NCI-H1436 (cell line): ENCODE measurements around the gene TM7SF3.
"Not testable (repeated sequence)": the region's sequence is repeated elsewhere in the genome, so short reads cannot be mapped to it uniquely, and the experiment has no call there.

ENCODE experiments used
- DNase-seq: peaks from one replicate; lab custom pipeline; 2025; lab: John Stamatoyannopoulos, UW

TM7SF3 gene, protein sequence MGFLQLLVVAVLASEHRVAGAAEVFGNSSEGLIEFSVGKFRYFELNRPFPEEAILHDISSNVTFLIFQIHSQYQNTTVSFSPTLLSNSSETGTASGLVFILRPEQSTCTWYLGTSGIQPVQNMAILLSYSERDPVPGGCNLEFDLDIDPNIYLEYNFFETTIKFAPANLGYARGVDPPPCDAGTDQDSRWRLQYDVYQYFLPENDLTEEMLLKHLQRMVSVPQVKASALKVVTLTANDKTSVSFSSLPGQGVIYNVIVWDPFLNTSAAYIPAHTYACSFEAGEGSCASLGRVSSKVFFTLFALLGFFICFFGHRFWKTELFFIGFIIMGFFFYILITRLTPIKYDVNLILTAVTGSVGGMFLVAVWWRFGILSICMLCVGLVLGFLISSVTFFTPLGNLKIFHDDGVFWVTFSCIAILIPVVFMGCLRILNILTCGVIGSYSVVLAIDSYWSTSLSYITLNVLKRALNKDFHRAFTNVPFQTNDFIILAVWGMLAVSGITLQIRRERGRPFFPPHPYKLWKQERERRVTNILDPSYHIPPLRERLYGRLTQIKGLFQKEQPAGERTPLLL

DNA sequence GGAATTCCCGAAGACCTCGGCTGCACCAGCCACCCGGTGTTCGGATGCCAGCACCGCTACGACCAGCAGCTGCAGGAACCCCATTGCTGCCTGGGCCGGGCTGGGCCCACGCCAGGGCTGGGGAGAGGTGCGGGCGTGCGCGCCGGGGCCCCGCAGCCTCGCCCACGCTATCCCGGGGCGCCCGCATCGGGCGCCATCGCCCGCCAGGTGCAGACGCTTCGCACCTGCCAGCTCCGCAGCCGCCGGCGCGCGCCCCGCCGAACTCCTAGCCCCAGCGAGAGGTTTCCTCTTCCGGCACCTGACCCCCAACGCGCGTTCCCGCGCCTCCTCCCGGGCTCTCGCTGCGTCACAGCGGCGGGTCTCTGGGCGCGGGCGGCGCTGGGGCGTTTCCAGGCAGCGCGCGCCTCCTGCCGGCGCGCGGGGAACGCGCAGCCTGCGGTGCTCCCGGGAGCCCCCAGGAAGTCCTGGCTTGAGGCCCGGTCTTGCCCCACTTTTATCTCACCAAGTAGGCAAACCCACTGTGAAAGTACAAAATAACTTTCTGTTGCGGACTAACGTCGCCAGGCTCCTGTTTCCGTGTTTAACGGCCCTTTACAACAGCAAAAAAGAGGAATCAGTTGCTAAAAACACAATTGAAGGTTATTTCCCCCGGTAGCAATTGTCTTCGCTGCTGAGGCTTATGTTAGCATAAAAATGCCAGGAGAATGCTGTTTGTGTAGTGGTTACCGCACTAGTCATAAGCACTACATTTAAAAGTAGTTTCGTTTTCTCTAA is at the start of gene TM7SF3:
TSS of gene TM7SF3 (minus strand) at position 300 of the 774 bp plus-strand sequence. CDS start at position 84, 216 bp downstream.
- peak; percentile 90 for DNase-seq

DNA sequence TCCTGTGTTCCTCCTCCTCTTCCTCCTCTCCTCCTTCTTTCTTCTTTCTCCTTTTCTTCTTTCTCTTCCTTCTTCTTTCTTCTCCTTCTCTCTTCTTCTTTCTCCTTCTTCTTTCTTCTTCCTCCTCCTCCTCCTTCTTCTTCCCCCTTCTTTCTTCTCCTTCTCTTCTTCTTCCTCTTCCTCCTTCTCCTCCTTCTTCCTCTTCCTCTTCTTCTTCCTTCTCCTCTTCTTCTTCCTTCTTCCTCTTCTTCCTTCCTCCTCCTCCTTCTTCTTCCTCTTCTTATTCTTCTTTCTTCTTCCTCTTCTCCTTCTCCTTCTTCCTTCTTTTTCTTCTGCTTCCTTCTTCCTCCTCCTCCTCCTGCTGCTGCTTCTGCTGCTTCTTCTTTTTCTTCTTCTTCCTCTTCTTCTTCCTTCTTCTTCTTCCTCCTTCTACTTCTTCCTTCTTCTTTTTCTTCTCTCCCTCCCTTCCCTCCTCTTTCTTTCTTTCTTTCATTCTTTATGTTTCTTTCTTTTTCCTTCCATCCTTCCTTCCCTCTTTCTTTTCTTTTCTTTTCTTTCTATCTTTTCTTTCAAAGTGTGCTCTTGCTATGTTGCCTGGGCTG is 49.2 kb upstream of the TM7SF3 start:
- DNase-seq, result no peak

DNA sequence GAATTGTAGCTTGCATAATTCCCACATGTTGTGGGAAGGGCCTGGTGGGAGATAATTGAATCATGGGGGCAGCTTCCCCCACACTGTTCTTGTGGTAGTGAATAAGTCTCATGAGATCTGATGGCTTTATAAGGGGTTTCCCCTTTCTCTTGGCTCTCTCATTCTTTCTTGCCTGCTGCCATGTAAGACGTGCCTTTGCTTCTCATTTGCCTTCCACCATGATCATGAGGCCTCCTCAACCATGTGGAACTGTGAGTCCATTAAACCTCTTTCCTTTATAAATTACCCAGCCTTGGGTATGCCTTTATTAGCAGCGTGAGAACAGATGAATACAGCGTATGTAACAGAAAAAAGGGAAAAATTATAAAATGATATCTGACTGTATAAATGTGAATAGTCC is 47.1 kb upstream of the TM7SF3 start:
- no peak for DNase-seq

DNA sequence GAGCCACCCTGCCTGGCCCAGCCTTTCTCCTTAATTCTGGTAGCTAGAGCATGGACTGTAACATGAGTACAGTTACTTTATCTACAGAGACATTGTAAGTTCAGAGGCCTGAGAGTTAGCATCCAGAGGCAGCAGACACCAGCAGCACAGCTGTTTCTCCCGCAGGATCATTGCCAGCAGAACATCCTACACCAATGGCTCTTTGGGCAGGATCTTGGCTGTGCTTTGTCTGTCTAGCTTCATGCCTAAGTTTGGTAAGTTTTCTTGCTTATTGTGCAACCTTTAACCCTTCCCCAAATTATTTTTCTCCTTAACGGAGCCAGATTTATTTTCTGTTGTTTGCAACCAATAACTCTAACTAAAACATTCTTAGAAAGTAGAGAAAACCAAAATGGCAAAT is 46.6 kb upstream of the TM7SF3 start:
- DNase-seq, result no peak

DNA sequence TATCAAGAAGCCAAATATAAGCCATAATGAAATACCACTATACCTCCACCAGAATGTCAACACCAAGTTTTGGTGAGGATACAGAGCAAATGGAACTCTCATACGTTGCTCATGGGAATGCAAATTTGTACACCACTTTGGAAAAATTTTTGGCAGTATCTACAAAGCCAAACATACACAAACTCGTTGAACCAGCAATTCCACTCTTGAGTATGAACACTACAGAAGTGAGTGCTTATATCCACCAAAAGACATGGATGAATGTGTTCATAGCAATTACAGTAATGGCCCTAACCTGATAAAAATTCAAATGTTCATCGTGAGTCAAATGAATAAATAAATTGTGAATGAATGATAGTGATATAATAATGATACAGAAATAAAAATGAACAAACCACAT is 43.4 kb upstream of the TM7SF3 start:
- DNase-seq, result no peak

DNA sequence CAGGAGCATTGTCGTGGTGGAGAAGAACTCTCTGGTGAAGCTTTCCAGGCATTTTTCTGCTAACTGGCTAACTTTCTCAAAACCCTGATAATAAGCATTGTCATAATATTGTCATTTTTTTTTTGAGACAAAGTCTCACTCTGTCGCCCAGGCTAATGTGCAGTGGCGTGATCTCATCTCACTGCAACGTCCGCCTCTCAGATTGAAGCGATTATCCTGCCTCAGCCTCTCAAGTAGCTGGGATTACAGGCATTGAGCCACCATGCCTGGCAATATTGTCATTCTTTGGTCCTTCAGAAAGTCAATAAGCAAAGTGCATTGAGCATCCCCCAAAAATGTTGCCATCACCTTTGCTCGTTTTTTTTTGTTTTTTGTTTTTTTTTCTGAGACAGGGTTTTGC is 41.8 kb upstream of the TM7SF3 start:
- DNase-seq, result no peak

DNA sequence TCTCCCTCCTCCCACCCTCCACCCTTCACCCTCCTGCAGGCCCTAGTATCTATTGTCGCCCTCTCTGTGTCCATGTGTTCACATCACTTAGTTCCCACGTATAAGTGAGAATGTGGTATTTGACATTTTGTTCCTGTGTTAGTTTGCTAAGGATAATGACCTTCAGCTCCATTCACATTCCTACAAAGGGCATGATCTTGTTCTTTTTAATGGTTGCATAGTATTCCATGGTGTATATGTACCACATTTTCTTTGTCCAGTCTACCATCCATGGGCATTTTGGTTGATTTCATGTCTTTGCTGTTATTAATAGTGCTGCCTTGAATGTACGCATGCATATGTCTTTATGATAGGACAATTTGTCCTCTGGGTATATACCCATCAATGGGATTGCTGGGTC is 38.6 kb upstream of the TM7SF3 start:
- no peak for DNase-seq

DNA sequence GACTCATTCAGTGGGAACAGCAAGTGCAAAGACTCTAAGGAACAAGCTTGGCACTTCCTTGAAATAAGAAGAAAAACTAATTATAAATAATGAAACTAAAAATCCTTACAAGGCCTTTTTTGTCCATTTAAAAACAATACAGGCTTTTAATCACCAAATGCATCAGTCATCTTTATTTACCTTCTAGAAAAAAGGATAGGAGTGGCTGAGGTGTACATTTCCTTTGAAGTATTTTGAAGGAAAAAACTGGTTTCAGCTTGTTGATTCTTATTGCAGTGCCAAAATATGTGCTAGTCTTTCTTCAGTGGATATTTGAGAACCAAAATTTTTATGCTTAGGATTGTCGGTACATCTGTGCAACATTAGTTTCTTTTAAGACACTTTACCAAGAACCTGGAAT is 38.0 kb upstream of the TM7SF3 start:
- no peak for DNase-seq

DNA sequence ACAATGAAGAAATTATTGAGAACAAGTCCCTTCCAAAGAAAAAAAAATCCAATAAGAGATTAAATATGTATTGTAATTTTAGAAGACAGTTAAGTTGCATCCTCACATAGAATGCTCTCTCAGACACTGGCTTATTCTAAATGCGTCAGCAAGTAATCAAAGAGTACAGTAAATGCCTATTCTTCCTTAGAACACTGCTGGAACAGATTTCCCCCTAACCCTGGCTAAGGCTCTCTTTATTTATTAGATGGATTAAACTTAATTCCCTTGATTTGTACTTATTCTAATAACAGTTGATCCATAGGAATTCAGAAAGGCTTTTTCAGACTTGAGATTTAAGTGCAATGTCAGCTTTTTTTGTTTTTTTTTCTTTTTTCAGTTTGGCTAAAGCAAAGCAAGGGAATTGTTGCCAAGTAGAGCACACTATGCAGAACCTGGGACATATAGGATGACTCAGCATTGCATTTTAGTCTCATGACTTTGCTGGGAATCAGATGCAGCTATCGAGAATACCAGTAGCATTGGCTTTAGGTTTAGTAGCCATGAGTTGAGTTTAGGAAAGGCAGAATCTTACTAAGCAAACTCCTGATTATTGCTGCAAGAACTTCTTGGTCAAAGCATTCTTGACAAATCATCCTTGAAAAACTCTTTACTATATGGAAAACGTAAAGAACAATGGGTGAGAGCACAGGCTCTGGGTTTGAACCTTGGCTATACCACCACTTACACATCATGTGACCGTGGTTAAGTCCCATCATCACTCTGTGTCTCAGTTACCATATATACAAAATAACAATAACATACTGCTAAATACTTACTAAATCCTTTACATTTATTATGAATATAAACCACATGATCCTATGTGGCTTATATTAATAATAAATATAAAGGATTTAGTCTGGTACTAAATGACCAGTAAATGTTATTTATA is 34.9 kb upstream of the TM7SF3 start:
- no peak for DNase-seq

DNA sequence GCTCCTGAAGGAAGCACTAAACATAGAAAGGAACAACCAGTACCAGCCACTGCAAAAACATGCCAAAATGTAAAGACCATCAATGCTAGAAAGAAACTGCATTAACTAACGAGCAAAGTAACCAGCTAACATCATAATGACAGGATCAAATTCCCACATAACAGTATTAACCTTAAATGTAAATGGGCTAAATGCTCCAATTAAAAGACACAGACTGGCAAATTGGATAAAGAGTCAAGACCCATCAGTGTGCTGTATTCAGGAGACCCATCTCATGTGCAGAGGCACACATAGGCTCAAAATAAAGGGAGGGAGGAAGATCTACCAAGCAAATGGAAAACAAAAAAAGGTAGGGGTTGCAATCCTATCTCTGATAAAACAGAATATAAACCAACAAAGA is 27.8 kb upstream of the TM7SF3 start:
- DNase-seq, result not testable (repeated sequence)

DNA sequence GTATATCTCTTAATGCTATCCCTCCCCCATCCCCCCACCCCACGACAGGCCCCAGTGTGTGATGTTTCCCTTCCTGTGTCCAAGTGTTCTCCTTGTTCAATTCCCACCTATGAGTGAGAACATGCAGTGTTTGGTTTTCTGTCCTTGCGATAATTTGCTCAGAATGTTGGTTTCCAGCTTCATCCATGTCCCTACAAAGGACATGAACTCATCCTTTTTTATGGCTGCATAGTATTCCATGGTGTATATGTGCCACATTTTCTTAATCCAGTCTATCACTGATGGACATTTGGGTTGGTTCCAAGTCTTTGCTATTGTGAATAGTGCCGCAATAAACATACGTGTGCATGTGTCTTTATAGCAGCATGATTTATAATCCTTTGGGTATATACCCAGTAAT is 26.5 kb upstream of the TM7SF3 start:
- not testable (repeated sequence) for DNase-seq

DNA sequence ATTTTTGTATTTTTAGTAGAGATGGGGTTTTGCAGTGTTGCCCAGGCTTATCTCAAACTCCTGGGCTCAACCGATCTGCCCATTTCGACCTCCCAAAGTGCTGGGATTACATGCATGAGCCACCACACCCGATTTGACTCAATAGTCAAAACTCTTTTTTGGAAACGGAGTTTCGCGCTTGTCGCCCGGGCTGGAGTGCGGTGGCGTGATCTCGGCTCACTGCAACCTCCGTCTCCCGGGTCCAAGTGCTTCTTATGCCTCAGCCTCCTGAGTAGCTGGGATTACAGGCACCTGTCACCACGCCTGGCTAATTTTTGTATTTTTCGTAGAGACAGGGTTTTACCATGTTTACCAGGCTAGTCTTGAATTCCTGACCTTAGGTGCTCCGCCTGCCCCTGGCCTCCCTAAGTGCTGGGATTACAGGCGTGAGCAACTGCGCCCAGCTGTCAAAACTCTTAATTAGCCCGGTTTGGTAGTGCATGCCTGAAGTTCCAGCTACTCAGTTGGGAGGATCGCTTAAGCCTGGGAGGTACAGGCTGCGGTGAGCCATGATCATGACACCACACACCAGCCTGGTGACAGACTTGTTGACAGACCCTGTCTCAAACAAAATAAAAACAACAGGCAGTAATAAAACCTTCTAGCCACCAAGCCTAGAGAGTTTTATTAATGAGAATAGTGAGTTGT is 20.6 kb upstream of the TM7SF3 start:
- DNase-seq, result no peak

DNA sequence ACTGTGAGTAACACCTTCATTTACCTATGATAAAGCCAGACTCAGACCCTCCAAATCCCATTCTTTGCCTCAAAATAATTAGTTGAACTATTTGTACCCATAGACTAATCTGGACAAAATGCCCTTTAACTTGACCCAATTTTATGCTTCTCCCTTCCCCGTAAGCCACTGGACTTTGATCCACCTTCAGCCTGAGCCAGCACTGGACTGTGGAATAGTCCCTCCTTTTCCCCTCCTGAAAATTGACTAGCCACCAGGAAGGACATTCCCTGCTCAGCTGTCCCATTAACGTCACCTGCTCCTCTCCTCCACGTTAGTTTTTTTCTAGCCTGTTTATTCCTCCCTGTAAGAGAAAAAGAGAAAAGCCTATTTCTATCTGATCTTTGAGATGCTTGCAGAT is 18.5 kb upstream of the TM7SF3 start:
- DNase-seq, result no peak

DNA sequence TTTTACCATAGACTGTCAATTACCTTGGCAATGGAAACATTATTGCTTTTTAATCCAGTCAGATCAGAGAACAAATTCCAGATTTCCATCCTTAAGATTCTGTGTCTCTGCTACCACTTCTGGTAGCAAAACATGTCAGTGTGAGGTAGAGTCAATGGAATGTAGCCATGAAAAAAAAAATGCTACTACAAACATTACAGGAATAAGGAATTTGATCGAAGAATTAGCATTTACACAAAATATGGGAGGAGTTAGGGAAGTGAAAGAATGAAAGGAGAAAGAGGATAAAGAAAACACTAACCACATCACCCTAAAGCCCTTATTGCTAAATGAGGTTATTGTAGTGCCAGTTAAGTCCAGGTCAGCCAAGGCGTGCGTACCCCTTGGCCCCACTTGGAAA is 17.3 kb upstream of the TM7SF3 start:
- no peak for DNase-seq

DNA sequence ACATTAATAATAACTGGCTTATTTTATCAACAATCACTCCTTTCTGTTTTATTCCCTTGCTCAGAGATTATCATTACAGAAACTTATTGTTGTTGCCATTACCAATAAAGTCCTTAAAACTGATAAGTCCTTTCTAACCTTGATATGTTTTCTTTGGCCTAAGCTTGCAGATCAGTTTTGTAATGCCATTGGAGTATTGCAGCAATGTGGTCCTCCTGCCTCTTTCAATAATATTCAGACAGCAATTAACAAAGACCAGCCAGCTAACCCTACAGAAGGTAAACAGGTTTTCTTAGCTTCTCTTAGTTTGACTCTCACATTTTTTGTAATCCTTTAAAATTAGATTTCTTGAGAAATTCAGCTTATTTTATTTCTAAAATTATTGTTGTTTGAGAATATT is 12.1 kb upstream of the TM7SF3 start:
- no peak for DNase-seq

DNA sequence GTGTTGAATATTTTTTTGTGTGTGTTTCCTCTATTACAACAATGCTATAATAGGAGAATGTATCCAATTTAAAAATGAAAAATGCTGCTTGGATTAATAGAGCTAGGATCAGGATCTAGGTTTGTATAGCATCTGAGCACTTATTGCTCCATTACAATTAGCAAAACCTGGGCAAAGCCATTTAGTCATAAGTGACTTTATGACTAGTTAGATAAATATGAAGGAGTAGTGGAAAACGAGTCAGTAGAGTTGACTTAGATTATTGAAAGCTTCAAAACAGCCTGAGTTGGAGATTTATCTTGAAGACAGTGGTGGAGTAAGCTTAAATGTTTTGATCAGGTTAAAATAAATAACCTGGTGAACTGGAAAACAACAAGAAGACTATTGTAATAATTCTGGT is 10.9 kb upstream of the TM7SF3 start:
- no peak for DNase-seq

DNA sequence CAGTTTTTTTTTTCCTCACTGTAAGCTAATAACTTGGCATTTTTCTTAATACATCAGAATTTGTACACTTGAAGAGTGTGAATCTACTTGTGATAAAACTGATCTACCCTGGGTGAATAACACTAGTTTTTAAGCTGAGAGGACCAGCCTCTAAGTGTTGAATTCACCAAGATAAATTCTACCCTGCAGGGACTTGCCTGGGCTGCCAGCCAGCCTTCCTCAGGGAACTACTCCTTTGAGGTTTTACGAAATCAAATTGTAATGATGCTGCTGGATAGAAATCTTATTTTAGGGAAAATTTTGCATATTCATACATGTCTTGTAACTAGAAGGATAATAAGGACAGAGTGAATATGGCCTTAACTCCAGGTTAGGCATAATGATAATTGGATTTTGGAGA is 10.1 kb upstream of the TM7SF3 start:
- no peak for DNase-seq

DNA sequence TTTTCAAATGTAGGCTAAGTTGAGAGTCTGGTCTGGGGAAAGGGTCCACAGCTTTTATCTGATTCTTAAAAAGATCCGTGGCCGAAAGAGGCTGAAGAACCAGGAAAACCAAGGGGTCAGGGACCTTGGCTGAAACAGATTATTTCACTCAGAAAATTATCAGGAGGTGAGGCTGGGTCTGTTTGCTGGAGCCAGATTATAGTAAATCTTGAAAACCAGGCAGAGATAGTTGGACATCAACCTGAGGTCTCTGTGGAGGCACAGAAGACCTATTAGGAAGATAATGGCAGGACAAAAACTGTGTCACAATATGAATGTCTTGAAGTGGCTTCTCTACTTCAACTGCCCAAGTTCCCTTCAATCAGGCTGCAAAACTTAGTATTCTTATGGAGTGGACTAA is 6.6 kb upstream of the TM7SF3 start:
- DNase-seq, result no peak

DNA sequence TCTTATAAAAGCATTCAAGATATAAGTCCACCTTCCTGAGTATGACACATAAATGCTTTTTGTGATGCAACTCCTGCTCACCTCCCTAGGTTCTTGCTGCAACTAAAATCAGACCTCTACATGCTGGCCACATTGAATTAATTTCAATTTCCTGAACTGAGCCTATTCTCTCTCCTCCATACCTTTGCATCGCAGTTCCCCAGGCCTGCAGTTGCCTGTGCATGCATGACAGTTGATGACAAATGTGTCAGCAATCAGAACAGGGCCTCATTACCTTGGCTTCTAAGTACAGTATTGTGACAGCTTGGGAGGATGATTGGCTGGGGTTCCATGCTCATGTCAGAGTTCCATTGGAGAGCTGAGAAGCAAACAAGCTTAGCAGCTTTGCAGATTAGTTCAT is 3.9 kb upstream of the TM7SF3 start:
- DNase-seq, result no peak

DNA sequence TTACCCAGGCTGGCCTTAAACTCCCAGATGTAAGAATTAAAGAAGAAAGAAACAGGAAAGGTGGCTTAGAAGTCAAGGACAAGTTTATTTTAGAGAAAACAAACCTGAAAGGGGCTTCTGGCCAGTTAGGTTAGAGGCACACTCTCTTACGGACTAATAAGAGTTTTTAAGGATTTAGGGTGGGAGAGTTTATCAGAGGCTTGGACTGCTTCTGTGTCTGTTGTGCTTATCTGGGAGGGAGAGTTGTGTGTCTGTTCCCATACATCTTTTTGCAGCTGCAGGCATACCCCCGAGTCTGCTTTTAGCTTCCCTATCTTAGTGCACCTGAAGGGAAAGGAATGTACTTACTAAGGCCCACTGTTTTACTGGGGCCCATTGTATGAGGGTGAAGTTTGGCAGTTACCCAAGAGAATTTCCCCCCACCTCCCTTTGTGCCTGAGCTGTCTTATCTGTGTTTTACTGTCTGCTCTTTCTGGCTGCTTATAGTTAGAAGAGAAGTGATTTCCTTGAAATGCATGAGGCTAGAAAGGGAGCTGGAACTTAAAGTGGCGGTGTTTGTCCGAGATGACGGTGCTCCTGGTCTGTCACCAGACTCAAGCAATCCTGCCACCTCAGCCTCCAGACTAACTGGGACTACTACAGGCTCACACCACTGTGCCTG is 3.1 kb upstream of the TM7SF3 start:
- not testable (repeated sequence) for DNase-seq

DNA sequence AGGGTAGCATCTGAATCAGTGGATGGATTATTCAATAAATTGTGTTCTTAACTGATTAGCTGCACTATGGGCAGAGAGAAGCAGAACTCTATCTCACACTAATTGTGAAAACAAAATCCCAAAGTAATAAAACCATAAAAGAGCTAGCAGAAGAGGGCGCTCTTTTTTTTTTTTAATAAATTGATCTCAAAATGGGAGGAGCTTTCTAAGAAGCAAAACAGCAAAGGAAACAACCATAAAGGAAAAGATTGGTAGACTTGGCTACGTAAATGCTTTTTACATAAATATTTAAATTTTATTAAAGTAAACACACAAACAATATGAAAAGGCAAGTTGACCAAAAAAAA is 1.5 kb upstream of the TM7SF3 start:
- peak; percentile 50 for DNase-seq
